Right lobe of liver (tissue), 4 donors: ENCODE measurements around the gene CPA3.

Source experiments
- CTCF ChIP-seq, 4 donors: fragments of 200-600 bp in 3 of 4; fragments of 450-650 bp in 1 of 4; IDR thresholded peaks; one replicate each; pipeline versions ENCODE4 v1.5.1 to v1.8.0; 2016 to 2022; ENCODE audit warnings: antibody characterized with exemption in 4 of 4, mild to moderate bottlenecking in 2 of 4
- POLR2A ChIP-seq: fragments of 450-650 bp; IDR thresholded peaks from one replicate; pipeline ENCODE4 v1.6.1; 2017; ENCODE audit warnings: antibody characterized with exemption, mild to moderate bottlenecking
- donor health status: DM: no; HTN: no; CAD: no.
- donor health status: DM: no; HTN: no; CAD: no.
- donor health status: DM: no; HTN: yes; CAD: no.

- TF ChIP-seq CTCF (IDR thresholded peaks at IDR 0.05) (no peak), POLR2A (no peak)
Measured at GRCh38 chr3:148840451-148840850, 24.6 kb upstream of the CPA3 start.
